GM19193 (cell line): ENCODE results near the gene JPT2.

Experiments used
- POLR2A ChIP-seq: IDR thresholded peaks from 4 replicates; pipeline ENCODE4 v1.6.1; 2011; ENCODE audit not compliant: insufficient read depth, insufficient read length; ENCODE audit errors: extremely low read depth

Gene JPT2, protein sequence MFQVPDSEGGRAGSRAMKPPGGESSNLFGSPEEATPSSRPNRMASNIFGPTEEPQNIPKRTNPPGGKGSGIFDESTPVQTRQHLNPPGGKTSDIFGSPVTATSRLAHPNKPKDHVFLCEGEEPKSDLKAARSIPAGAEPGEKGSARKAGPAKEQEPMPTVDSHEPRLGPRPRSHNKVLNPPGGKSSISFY

GRCh38 chr16:1677942-1678499 is at the start of gene JPT2:
Gene JPT2 (plus strand): TSS chr16:1678279. CDS start chr16:1678313, 34 bp downstream.
- TF ChIP-seq POLR2A: peak; percentile 68

GRCh38 chr16:1630450-1631213 is 47.4 kb upstream of the JPT2 start:
- no peak for TF ChIP-seq POLR2A

DNA sequence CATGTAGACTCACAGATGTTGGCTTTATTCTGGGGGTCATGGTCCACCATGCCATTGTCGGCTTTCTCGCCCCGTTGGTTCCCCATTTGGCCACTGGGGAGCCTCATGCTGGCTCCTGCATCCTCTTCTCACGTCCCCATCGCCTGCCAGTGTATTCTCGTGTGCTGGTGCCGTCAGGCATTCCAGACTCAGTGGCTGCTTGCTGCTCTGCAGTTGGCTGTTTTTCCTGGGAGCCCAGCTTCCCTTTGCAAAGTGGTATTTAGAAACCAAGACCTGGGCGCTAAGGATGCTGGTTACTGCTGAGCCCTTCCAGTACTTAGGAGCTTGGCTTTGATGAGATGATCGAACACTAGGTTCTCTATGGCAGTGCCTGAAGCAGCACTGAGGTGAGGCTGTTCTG is 46.8 kb upstream of the JPT2 start:
- no peak for TF ChIP-seq POLR2A

DNA sequence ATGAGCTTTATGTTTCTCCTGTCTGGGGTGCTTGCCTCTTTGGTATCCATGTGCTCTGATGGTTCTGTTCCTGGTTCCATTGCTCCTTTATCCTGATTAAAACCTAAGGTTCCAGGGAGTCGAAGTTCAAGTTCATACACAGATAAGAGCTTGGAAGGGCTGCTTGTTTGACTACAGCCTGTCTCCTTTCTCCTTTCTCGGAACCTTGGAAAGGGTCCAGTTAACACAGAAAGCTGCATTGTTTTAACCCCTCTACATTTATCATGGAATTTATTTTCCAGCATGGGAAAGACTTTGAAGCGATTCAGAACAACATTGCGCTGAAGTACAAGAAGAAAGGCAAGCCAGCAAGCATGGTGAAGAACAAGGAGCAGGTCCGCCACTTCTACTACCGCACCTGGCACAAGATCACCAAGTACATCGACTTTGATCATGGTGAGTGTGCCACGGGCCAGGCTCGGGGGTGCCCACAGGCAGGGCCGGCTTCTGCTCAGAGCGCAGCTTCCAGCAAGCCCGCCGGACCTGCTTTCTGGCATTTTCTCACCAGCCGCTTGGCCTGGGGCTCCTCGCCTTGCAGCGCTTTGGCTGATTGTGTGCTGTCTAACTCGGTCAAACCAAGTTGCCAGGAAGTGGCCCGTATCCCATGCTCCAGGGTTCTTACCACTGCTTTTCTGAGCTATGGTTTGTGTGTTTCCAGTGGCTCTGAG is 46.0 kb upstream of the JPT2 start:
- TF ChIP-seq POLR2A: no peak

DNA sequence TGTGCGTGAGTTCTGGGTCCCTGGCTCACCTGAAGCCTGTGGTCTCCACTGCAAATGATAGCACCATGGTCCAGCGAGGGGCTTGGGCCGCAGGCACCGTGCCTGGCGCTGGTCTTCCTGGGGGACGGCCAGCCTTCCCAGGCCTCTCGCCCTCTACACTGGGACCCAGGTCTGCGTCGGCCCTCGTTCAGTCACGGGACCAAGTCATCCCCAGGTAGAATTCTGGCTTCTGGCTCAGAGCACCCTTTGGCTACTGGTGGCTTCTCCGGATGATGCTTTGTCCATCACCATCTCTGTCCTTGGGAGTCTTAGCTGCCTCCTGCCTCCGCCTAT is 45.5 kb upstream of the JPT2 start:
- TF ChIP-seq POLR2A: no peak

DNA sequence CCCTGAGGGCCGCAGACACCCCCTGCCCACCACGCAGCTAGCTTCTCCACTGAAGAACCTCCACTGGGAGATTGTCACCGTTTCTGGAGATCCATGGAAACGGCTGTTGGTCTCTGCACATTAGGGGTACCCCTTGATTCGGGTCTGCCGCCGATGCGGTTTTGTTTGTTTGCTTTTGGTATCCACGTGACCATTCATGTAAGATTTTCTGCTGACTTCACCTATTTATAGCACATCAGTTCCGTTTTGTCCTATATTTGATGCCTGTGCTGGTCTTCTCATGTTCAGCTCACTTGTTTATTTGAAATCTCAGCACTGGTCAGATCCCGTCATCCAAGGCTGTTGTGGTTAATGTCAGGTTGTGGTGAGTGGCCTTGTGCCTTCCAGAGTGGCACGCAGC is 44.8 kb upstream of the JPT2 start:
- TF ChIP-seq POLR2A: no peak

DNA sequence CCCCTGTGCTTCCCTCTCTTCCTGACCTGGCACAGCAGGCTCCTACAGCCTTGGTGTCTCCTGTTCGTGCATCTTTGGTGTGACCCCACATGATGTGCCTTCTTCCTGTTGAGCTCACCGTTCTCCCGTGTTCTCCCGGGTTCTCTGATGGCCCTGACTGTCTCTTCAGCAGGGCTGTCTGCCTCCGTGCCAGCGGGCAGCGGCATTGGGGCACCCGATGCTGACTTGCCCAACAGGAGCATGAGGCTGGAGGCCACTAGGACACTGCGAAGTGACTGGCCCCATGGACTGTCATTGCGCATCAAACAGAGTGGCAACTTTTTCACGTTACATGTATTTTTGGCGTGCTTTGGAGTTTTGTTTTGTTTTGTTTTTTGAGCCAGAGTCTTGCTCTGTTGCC is 43.5 kb upstream of the JPT2 start:
- no peak for TF ChIP-seq POLR2A

DNA sequence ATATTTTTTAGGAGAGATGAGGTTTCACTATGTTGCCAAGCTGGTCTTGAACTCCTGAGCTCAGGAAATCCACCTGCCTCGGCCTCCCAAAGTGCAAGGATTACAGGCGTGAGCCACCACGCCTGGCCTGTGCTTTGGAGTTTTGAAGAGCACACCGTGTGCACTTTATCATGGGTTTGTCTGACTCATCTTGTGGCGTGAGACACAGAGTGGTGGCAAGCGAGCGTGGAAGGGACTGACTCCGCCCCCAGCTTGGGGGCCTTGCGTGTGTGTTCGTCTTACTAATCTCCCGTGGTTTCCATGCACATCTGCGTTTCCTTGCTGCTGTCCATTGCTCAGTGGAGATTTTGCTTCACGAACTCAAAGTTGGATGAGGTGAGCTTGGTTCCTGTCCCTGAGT is 43.0 kb upstream of the JPT2 start:
- no peak for TF ChIP-seq POLR2A

- TF ChIP-seq POLR2A: no peak
Measured at GRCh38 chr16:1637526-1637925, 40.6 kb upstream of the JPT2 start.

GRCh38 chr16:1638757-1639156 is 39.3 kb upstream of the JPT2 start:
- TF ChIP-seq POLR2A: no peak

DNA sequence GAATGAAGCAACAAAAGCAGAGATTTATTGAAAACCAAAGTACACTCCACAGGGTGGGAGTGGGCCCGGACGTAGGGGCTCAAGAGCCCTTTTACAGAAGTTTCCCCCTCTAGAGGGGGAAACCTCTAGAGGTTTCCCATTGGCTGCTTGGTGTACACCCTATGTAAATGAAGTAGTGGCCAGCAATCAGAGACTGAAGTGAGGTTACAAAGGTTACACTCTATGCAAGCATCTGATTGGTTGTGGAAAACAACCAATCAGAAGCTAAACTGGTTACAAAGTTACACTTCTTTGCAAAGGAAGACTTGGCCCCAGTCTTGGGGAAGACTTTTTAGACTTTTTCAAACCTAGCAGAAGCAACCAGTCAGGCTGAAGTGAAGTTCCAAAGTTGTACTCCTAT is 38.8 kb upstream of the JPT2 start:
- no peak for TF ChIP-seq POLR2A

- TF ChIP-seq POLR2A: no peak
Measured at GRCh38 chr16:1639860-1640259, 38.2 kb upstream of the JPT2 start.

- no peak for TF ChIP-seq POLR2A
Measured at GRCh38 chr16:1640261-1640941, 37.7 kb upstream of the JPT2 start.

DNA sequence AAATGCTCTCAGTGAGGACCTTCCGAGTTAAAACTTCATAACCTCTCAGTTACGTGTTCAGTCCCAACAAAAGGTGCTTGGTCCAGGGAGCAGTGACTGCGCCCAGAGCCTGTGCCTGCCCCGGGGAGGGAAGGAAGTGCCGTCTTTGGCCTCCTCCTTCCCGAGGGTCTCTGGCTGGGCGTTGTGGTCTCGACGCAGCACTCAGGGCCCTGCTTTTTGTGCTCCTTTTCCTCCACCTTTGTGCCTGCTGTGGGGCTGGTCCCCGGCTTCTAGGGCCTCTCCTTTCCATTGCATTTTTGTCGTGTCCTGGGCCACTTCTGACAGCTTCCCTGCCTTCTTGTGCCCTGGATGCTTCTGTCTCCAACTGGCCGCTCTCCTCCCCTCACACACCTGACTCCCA is 36.8 kb upstream of the JPT2 start:
- no peak for TF ChIP-seq POLR2A

DNA sequence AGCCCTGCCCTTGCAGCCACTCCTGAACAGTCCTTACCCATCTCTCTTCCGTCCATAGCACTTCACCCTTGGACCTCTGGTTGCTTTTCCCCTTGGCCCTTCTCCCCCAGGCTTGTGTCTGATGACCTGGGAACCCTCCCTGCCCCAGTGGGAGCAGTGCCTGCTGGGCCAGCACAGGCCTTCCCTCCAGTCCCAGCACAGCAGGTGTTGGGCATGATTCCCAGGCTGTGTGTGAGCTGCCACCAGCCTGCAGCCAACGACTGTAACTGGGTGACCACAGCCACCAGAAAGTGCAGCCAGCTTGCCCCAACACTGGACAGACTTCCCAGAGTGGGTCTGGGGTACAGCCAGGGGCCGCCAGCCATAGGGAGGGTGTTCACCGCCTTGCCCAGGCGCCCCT is 35.9 kb upstream of the JPT2 start:
- no peak for TF ChIP-seq POLR2A

DNA sequence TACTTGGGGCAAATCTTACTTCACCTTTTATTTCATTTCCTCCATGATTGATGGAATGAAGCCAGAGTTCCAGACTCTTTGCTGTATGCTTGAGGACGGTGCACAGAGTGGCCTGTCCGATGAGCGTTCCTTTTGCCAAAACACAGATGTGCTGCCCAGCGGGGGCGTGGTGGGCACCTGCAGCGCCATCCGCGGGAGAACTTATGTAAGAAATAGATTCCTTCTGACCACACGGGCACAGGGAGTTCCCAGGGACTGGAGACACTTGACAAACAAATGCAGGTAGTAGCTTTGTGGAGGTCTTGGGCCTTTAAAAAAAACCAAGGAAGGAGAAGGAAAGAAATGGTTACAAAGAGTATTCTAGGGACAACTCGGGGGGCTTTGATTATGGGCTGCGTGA is 35.3 kb upstream of the JPT2 start:
- no peak for TF ChIP-seq POLR2A

- TF ChIP-seq POLR2A: no peak
Measured at GRCh38 chr16:1643521-1643920, 34.6 kb upstream of the JPT2 start.
